ENCODE data around the gene SORCS2.

SORCS2 gene

GRCh38 chr4:7261536-7261935 lies 69.2 kb downstream of the SORCS2 start:
- in situ Hi-C loops (cut with MboI; ENCODE audit: low sequenced_read_pairs): no loop called here

GRCh38 chr4:7262134-7262533 lies 69.8 kb downstream of the SORCS2 start:
- in situ Hi-C loops (cut with MboI; ENCODE audit: low sequenced_read_pairs): no loop called here

DNA sequence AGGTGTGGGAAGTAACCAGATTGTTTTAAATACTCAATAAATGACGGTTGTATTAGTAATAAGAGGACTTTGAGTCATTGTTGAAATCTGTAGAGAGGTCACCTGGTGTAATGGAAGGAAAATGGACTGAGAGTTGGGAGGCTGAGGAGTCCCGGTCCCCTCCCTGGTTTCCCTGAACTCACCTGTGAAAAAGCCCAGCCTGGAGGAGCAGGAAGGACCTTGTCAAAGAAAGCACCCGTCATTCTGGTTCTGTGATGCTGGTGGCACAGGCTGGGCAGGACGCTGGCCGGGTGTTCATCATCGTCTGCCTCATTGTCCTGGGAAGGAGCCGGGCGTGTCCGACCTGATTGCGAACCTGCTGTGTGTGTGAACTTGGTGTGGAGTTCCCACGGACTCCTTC lies 70.8 kb downstream of the SORCS2 start:
- in situ Hi-C loops (cut with MboI; ENCODE audit: low sequenced_read_pairs): no loop called here

DNA sequence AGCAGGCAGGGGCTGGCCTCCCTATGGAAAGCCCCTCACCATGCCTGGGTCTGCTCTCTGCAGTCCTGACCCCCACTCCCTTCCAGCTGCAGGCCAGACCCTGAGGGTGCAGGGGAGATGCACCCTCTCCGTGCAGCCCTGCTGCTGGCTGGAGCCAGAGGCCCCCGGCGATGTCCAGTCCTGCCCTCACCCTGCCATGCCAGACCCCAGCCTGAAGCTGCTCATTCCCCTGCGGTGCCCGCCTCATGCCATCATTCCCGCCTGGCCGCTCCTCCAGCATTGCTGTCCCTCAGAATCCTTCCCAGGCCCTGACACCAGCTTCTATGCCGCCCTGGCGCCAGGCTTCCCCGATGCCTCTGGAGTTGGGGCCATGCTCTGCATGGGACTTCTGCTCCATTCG lies 72.4 kb downstream of the SORCS2 start:
- in situ Hi-C loops (cut with MboI; ENCODE audit: low sequenced_read_pairs): no loop called here

- in situ Hi-C loops (cut with MboI; ENCODE audit: low sequenced_read_pairs): no loop called here
Observed at GRCh38 chr4:7266525-7267292, 74.4 kb downstream of the SORCS2 start.

GRCh38 chr4:7267829-7268228 lies 75.5 kb downstream of the SORCS2 start:
- in situ Hi-C loops (cut with MboI; ENCODE audit: low sequenced_read_pairs): no loop called here

- in situ Hi-C loops (cut with MboI; ENCODE audit: low sequenced_read_pairs): no loop called here
Observed at GRCh38 chr4:7268941-7269340, 76.6 kb downstream of the SORCS2 start.

GRCh38 chr4:7270121-7270520 lies 77.8 kb downstream of the SORCS2 start:
- in situ Hi-C loops (cut with MboI; ENCODE audit: low sequenced_read_pairs): no loop called here

GRCh38 chr4:7272404-7272803 lies 80.1 kb downstream of the SORCS2 start:
- in situ Hi-C loops (cut with MboI; ENCODE audit: low sequenced_read_pairs): no loop called here

- in situ Hi-C loops (cut with MboI; ENCODE audit: low sequenced_read_pairs): no loop called here
Observed at GRCh38 chr4:7273738-7274297, 81.5 kb downstream of the SORCS2 start.

GRCh38 chr4:7275067-7275466 lies 82.7 kb downstream of the SORCS2 start:
- in situ Hi-C loops (cut with MboI; ENCODE audit: low sequenced_read_pairs): no loop called here

GRCh38 chr4:7275490-7276154 lies 83.3 kb downstream of the SORCS2 start:
- in situ Hi-C loops (cut with MboI; ENCODE audit: low sequenced_read_pairs): no loop called here

DNA sequence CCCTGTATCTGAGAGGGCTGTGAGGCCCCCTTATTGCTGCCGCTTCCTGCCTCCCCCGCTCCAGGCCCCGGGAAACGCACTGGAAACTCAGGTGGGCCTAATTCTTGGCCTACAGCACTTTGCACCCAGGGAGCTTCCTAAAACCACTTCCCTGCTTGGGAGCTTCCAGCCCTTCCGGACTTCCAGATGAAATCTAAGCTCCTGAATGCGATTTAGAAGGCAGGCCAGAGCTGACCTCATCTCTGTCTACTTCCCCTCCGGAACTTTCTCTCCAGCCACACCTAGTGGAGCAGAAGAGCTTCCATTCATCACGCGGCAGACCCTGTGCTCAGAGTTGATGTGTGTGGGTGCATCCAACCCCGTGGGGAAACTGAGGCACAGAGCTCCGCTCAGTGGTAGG lies 84.2 kb downstream of the SORCS2 start:
- in situ Hi-C loops (cut with MboI; ENCODE audit: low sequenced_read_pairs): no loop called here

DNA sequence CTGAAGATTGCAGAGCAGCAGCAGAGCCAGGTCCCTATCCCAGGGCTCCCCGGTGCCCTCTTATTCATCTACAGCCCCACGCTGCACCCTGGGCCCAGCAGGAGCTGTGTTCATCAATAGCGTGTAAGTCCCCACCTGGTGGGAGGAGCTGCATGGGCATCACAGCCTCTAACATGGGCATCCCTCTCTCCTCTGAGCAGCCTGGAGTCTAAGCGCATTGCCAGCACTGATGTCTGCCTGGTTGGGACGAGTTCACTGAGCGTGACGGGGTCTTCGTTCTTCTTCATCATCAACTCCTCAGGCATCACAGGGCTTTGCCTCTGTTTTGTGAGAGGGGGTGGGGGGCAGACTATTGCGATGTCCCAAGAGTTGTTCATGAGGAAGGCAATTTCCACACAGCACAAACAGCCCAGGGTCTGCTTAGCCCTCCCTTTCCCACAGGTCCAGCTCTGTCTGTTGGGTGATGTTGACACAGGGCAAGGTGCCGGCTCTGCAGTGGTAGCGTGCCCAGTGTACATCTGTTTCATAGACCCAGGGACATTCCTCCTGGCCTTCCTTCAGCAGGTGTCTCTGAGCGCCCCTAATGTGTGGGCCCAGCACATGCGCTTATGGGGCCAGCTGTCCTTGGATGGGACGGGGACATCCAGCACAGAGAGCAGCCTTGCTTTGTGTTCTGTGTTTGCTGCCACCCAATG lies 85.9 kb downstream of the SORCS2 start:
- in situ Hi-C loops (cut with MboI; ENCODE audit: low sequenced_read_pairs): no loop called here

GRCh38 chr4:7278981-7279380 lies 86.6 kb downstream of the SORCS2 start:
- in situ Hi-C loops (cut with MboI; ENCODE audit: low sequenced_read_pairs): no loop called here

- in situ Hi-C loops (cut with MboI; ENCODE audit: low sequenced_read_pairs): no loop called here
Observed at GRCh38 chr4:7279902-7280301, 87.6 kb downstream of the SORCS2 start.

DNA sequence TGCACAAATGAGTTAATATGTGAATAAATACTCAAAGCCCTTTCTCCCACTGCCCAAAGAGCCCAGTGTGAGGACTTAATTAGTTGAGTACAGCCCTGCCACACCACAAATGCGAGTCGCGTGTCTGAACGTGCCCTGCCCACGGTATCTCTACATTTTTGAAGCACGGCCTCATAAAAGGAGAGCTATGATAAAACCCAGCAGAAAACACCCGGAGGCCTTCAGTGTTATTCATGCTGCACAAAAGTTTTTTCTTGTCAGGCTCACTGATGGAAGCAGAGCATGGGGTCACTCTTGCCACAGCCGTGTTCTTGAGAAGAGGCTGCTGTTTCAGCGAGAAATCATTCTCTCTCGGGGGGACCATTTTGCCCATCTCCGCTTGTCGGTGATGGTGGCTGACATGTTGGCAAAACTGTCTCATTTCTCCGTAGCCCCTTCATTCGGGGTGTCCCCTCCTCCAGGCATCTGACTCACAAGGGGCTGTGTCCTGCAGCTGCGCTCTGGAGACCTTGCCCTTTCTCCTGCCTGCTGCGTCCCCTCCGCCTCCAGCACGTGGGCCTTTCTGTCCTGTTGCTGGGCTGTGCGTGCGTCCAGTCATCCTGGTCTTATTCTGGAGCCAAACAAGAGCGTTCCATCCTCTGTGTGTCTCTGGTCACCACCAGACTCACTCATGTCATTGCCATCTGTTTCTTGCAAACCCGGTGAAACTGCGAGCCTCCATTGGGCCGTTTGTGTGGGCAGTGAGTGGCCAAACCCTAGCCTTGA lies 88.8 kb downstream of the SORCS2 start:
- in situ Hi-C loops (cut with MboI; ENCODE audit: low sequenced_read_pairs): no loop called here

- in situ Hi-C loops (cut with MboI; ENCODE audit: low sequenced_read_pairs): no loop called here
Observed at GRCh38 chr4:7281691-7282665, 89.6 kb downstream of the SORCS2 start.

- in situ Hi-C loops (cut with MboI; ENCODE audit: low sequenced_read_pairs): no loop called here
Observed at GRCh38 chr4:7282786-7283440, 90.6 kb downstream of the SORCS2 start.
